ENCODE data around the gene FXYD2. TPM values are rescaled to one million over a fixed set of nuclear protein-coding genes. Genes with fewer than 3 reads are reported as not detected.

Gene FXYD2
- total and polyA plus RNA-seq, 2 of the 4 experiments (the other 2 are of a cell fraction), result 0.09 TPM; not detected in 1

GRCh38 chr11:117840881-117841550, 16.5 kb upstream of the FXYD2 start:
- no TSS peak for BruUV-seq (replicated peaks)
- Histone ChIP-seq H2AK5ac (ENCODE audit: low read depth, low read length) (no peak overlapping the region), H3K27me3 (ENCODE audit: control insufficient read depth, insufficient read depth, low read length) (peaks cover 20% of the 10 kb centered on the region), H3K4ac (ENCODE audit: low read depth, low read length) (no peak overlapping the region), H2BK5ac (ENCODE audit: low read depth, low read length, poor library complexity, severe bottlenecking) (no peak overlapping the region), H3K79me1 (ENCODE audit: low read depth in 1 of 2, low read length in 2 of 2) (no peaks in the 10 kb centered on the region), H3K36me3 (ENCODE audit: control insufficient read depth, insufficient read depth, low read length) (no peaks in the 10 kb centered on the region), H3K27ac (ENCODE audit: insufficient read depth, low read length) (no peak overlapping the region), H3K4me1 (ENCODE audit: control insufficient read depth, insufficient read depth, low read length) (no peaks in the 10 kb centered on the region), H3K56ac (ENCODE audit: extremely low read depth, insufficient read depth, low read length) (no peak overlapping the region), H3K4me2 (ENCODE audit: low read depth, low read length) (no peak overlapping the region), H4K91ac (ENCODE audit: insufficient read depth, low read depth, low read length) (no peak overlapping the region), H3K14ac (replicated peaks; ENCODE audit: low read depth, low read length) (no peak overlapping the region), H3K4me3 (ENCODE audit: insufficient read depth, low read depth, low read length) (no peak overlapping the region), H2AK9ac (replicated peaks; ENCODE audit: low read depth, low read length, poor library complexity) (peak overlapping the region; percentile 5), H2BK15ac (ENCODE audit: low read depth, low read length) (no peak overlapping the region), H3K18ac (ENCODE audit: low read depth, low read length) (no peak overlapping the region), H3K9me3 (ENCODE audit: control insufficient read depth, insufficient read depth, low read length) (no peaks in the 10 kb centered on the region), H3K9me1 (ENCODE audit: insufficient read depth, low read length) (no peaks in the 10 kb centered on the region), H4K8ac (ENCODE audit: low read depth in 2 of 2, low read length in 2 of 2) (no peak overlapping the region), H3K23ac (ENCODE audit: low read depth, low read length) (no peak overlapping the region), H4K20me1 (ENCODE audit: insufficient read depth, low read length) (no peaks in the 10 kb centered on the region), H4K5ac (ENCODE audit: low read depth, low read length) (no peak overlapping the region), H2BK20ac (ENCODE audit: low read depth, low read length) (no peak overlapping the region), H2BK120ac (ENCODE audit: low read depth, low read length) (no peak overlapping the region), H2AFZ (replicated peaks; ENCODE audit: low read length, poor library complexity) (no peak overlapping the region), H3K9ac (ENCODE audit: low read depth, low read length) (no peak overlapping the region)
- ChIA-PET POLR2A (ENCODE audit: unreplicated experiment) (no interaction called here), CTCF (no interaction called here)
- dilution Hi-C loops (cut with HindIII; ENCODE audit: low sequenced_read_pairs, unreplicated experiment), result no loop called here
- intact Hi-C loops (cut with micrococcal nuclease), result no loop called here
- ATAC-seq (ENCODE audit: low read depth) (no peak), DNase-seq (no peak)
- TF ChIP-seq, protein P1, sequence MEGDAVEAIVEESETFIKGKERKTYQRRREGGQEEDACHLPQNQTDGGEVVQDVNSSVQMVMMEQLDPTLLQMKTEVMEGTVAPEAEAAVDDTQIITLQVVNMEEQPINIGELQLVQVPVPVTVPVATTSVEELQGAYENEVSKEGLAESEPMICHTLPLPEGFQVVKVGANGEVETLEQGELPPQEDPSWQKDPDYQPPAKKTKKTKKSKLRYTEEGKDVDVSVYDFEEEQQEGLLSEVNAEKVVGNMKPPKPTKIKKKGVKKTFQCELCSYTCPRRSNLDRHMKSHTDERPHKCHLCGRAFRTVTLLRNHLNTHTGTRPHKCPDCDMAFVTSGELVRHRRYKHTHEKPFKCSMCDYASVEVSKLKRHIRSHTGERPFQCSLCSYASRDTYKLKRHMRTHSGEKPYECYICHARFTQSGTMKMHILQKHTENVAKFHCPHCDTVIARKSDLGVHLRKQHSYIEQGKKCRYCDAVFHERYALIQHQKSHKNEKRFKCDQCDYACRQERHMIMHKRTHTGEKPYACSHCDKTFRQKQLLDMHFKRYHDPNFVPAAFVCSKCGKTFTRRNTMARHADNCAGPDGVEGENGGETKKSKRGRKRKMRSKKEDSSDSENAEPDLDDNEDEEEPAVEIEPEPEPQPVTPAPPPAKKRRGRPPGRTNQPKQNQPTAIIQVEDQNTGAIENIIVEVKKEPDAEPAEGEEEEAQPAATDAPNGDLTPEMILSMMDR (conservative IDR thresholded peaks at IDR 0.05; ENCODE audit: low read depth, low read length), result no peak
- TF ChIP-seq FOS (IDR thresholded peaks at IDR 0.05; ENCODE audit: low read depth, low read length), result no peak
- no peak for TF ChIP-seq RAD21 (IDR thresholded peaks at IDR 0.05; ENCODE audit: low read length)
- no peak for TF ChIP-seq BHLHE40 (IDR thresholded peaks at IDR 0.05; ENCODE audit: low read depth, low read length)
- no peak for TF ChIP-seq SMC3 (IDR thresholded peaks at IDR 0.05; ENCODE audit: low read depth, low read length)
- TF ChIP-seq RFX5 (IDR thresholded peaks at IDR 0.05; ENCODE audit: low read depth, low read length), result no peak
- TF ChIP-seq RCOR1 (IDR thresholded peaks at IDR 0.05; ENCODE audit: insufficient replicate concordance, low read length), result no peak
- no peak for TF ChIP-seq USF2 (IDR thresholded peaks at IDR 0.05; ENCODE audit: low read depth, low read length)
- TF ChIP-seq, protein P2, sequence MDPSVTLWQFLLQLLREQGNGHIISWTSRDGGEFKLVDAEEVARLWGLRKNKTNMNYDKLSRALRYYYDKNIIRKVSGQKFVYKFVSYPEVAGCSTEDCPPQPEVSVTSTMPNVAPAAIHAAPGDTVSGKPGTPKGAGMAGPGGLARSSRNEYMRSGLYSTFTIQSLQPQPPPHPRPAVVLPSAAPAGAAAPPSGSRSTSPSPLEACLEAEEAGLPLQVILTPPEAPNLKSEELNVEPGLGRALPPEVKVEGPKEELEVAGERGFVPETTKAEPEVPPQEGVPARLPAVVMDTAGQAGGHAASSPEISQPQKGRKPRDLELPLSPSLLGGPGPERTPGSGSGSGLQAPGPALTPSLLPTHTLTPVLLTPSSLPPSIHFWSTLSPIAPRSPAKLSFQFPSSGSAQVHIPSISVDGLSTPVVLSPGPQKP (IDR thresholded peaks at IDR 0.05; ENCODE audit: borderline replicate concordance, low read depth, low read length), result no peak
- no peak for TF ChIP-seq NFE2L2 (IDR thresholded peaks at IDR 0.05; ENCODE audit: low read depth, low read length)
- in situ Hi-C loops (cut with MboI; ENCODE audit: low sequenced_read_pairs), result loop anchor here (5.0 kb wide), 1 partner anchor 106 kb away; no protein-coding TSS in a partner anchor
- 67% methylated on average over 3 of the region's 11 CpGs; no CpG with 5 or more reads in 1 of the 2 experiments for WGBS, 2 experiments (ENCODE audit: extremely low coverage in 2 of 2, insufficient read length in 1 of 2)

All from IMR-90 (cell line).